Mesodermal cell (in vitro differentiated cells): ENCODE results near the gene TBC1D5.
A peak's percentile ranks its signal among the peaks of the same experiment; 100 is the strongest.
"Not testable (repeated sequence)": the region's sequence is repeated elsewhere in the genome, so short reads cannot be mapped to it uniquely, and the experiment has no call there.

Experiments used
- H3K27ac ChIP-seq: 2 replicates; pipeline ENCODE4 v1.7.0; 2013; ENCODE audit warnings: mild to moderate bottlenecking, low read depth, low read length, moderate library complexity; ENCODE audit not compliant: severe bottlenecking
- H3K36me3 ChIP-seq: 2 replicates; pipeline ENCODE4 v1.7.1; 2013; ENCODE audit warnings: mild to moderate bottlenecking, low read length, moderate library complexity; ENCODE audit not compliant: control insufficient read depth, insufficient read depth
- H3K4me1 ChIP-seq: one replicate; pipeline ENCODE4 v1.7.1; 2013; ENCODE audit warnings: mild to moderate bottlenecking, low read length; ENCODE audit not compliant: insufficient read depth, control insufficient read depth, poor library complexity, severe bottlenecking
- H3K4me3 ChIP-seq: 2 replicates; pipeline ENCODE4 v1.7.0; 2013; ENCODE audit warnings: low read length, control low read depth, mild to moderate bottlenecking; ENCODE audit not compliant: insufficient read depth, poor library complexity, severe bottlenecking; ENCODE audit errors: extremely low read depth
- H3K9me3 ChIP-seq: 2 replicates; pipeline ENCODE4 v1.7.1; 2013; ENCODE audit warnings: mild to moderate bottlenecking, low read length, moderate library complexity; ENCODE audit not compliant: control insufficient read depth
- WGBS, 2 experiments: methylation state at CpG; one replicate each; pipeline ENCODE4 v1.1.5; 2013; ENCODE audit warnings: missing lambda C conversion rate in 2 of 2; ENCODE audit not compliant: insufficient coverage in 2 of 2; 5-methylcytosine and 5-hydroxymethylcytosine counted together

TBC1D5 gene

GRCh38 chr3:17648630-17649355, 93.6 kb downstream of the TBC1D5 start:
- 63 to 95% methylated on average over 1 to 4 of the region's 8 CpGs for WGBS, 2 experiments
- H3K4me1 ChIP-seq, H3K27ac ChIP-seq, H3K36me3 ChIP-seq, H3K4me3 ChIP-seq, H3K9me3 ChIP-seq: not testable (repeated sequence)

- H3K27ac ChIP-seq: no peak overlapping the region
- H3K4me3 ChIP-seq: no peak overlapping the region
- H3K4me1 ChIP-seq: no peaks in the 10 kb centered on the region
- no peaks in the 10 kb centered on the region for H3K9me3 ChIP-seq
- no peaks in the 10 kb centered on the region for H3K36me3 ChIP-seq
- no CpG with 5 or more reads among the region's 4 CpGs for WGBS, 2 experiments
These were observed 97.2 kb downstream of the TBC1D5 start for GRCh38 chr3:17645074-17645698.

DNA sequence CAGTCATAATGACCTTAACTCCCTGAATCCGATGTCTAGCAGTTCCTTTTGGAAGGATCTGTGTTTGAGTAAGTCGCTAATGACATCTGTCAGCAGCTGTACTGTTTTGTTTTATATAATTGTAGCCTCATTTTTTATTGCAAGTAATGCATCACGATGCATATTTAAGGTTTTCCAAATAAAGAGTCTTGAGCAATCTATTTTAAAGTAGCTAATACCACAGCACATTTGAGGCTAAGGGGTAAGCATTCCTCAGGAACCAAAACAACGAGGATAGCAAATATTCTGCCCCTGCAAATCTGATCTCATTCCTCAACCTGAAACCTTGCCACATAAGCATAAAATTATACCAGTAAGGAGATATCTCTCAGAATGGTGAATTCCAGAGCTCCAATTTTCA, 98.7 kb downstream of the TBC1D5 start:
- 80% methylated on average over 1 of the region's 4 CpGs; no CpG with 5 or more reads in 1 of the 2 experiments for WGBS, 2 experiments
- Histone ChIP-seq H3K9me3 (no peaks in the 10 kb centered on the region), H3K27ac (no peak overlapping the region)

GRCh38 chr3:17642474-17642873, 100.0 kb downstream of the TBC1D5 start:
- no peaks in the 10 kb centered on the region for H3K36me3 ChIP-seq
- 82 to 100% methylated on average over 1 of the region's 3 CpGs for whole genome bisulfite sequencing, 2 experiments
- H3K9me3 ChIP-seq: no peaks in the 10 kb centered on the region
- H3K4me3 ChIP-seq: no peak overlapping the region
- H3K27ac ChIP-seq: no peak overlapping the region
- peaks cover 8% of the 10 kb centered on the region for H3K4me1 ChIP-seq

More for the DNA sequence above, 98.7 kb downstream of the TBC1D5 start:
- no peak overlapping the region for H3K4me3 ChIP-seq
- H3K36me3 ChIP-seq: no peaks in the 10 kb centered on the region
- peaks cover 8% of the 10 kb centered on the region for H3K4me1 ChIP-seq

DNA sequence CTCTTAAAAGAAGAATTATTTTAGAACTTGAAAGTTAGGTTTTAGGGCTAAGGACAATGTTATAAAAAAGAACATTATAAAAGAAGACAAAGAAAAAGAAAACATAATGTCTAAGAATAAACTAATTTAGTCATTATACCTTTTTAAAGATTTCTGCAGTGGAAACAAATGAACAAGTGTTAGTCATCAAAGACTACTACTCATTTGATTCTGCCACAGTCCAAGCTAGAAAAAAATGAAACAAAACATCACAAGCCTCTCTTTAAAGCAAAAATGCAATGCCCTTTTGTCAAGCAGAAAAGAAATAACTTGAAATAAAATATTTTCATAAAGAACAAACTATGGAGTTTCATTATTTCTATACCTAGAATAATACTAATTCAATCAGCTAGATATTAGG, 102.0 kb downstream of the TBC1D5 start:
- no peak overlapping the region for H3K4me3 ChIP-seq
- H3K36me3 ChIP-seq: no peaks in the 10 kb centered on the region
- H3K4me1 ChIP-seq: peaks cover 8% of the 10 kb centered on the region
- no peak overlapping the region for H3K27ac ChIP-seq
- H3K9me3 ChIP-seq: no peaks in the 10 kb centered on the region

DNA sequence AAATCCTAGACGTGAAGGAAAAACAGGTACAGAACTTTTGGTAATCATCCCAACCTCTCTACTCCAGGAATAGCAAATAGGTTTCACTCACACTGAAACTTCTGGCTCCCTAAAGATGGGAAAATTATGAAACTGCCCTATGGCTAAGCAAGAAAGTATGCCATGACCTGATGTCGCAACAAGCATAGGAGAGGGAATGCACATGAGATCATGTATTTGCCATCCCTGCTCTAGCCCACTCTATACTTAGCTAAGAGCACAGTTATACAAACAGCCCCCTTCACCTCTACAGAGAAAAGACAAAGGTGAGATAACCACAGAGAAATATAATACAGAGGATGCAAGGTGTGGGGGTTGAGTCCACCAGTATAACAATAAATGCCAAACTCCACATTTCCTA, 102.7 kb downstream of the TBC1D5 start:
- peak overlapping the region; percentile 33 for H3K27ac ChIP-seq
- WGBS, 2 experiments: 90 to 100% methylated on average over 2 of the region's 2 CpGs
- no peak overlapping the region for H3K4me3 ChIP-seq
- peaks cover 8% of the 10 kb centered on the region for H3K4me1 ChIP-seq
- no peaks in the 10 kb centered on the region for H3K36me3 ChIP-seq
- H3K9me3 ChIP-seq: no peaks in the 10 kb centered on the region

DNA sequence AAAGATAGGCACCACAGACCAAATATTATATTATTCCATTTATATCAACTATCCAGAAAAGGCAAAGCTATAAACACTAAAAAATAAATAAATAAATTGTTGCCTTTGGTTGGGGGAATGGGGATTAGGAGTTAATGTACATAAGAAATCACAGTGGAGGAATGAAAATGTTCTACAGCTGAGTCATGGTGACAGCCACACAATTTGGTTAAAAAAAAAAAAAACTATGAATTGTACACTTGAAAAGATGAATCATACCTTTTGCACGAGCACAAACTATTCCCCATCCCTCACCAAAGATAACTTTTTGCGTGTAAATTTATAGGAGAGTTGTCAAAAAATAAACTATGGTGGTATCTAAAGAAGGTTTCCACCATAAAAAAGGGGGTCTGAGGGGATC, 103.2 kb downstream of the TBC1D5 start:
- WGBS, 2 experiments: no CpG with 5 or more reads among the region's 2 CpGs
- Histone ChIP-seq H3K27ac (peak overlapping the region; percentile 33), H3K4me1 (peaks cover 8% of the 10 kb centered on the region), H3K4me3 (no peak overlapping the region), H3K9me3 (no peaks in the 10 kb centered on the region), H3K36me3 (no peaks in the 10 kb centered on the region)

DNA sequence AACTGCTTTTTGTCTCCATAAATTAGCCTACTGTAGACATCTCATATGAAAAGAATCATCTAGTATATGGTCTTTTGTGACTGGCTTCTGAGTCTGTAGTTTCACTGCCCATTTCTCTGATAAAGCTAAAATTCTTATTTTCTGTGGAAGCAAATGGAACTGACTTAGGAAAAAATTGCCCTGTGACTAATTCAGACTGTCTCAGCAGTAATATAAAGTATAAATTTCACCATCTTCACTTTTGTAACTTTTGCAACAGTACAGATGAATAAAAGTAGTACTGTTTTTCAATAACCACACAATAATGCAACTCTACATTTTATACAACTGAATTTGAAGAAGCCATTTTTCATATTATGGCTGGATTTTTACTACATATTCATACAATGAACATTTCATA, 104.1 kb downstream of the TBC1D5 start:
- Histone ChIP-seq H3K27ac (no peak overlapping the region), H3K4me3 (no peak overlapping the region), H3K36me3 (no peaks in the 10 kb centered on the region), H3K4me1 (peaks cover 8% of the 10 kb centered on the region), H3K9me3 (no peaks in the 10 kb centered on the region)

GRCh38 chr3:17635675-17636074, 106.8 kb downstream of the TBC1D5 start:
- H3K9me3 ChIP-seq, H3K4me1 ChIP-seq, H3K36me3 ChIP-seq, H3K4me3 ChIP-seq, H3K27ac ChIP-seq: not testable (repeated sequence)
- 68 to 100% methylated on average over 2 of the region's 2 CpGs for WGBS, 2 experiments

DNA sequence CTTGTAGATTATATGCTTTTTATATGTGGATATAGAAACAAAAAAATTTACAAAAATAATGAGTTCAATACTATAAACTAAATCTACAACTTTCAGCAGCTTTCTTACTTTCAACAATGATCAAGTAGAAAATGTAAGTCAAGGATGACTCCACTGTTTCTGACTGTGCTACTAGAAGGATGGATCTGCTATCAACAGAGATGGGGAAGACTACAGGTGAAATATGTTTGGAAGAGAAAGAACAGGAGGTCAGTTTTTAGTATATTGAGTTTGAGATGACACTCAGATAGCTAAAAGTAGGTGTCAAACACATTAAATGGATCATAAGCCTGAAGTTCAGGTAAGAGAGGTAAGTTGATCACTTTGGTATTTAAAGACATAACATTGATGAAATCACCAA, 107.5 kb downstream of the TBC1D5 start:
- no peaks in the 10 kb centered on the region for H3K36me3 ChIP-seq
- no peak overlapping the region for H3K27ac ChIP-seq
- H3K9me3 ChIP-seq: no peaks in the 10 kb centered on the region
- no peak overlapping the region for H3K4me3 ChIP-seq
- peaks cover 8% of the 10 kb centered on the region for H3K4me1 ChIP-seq

DNA sequence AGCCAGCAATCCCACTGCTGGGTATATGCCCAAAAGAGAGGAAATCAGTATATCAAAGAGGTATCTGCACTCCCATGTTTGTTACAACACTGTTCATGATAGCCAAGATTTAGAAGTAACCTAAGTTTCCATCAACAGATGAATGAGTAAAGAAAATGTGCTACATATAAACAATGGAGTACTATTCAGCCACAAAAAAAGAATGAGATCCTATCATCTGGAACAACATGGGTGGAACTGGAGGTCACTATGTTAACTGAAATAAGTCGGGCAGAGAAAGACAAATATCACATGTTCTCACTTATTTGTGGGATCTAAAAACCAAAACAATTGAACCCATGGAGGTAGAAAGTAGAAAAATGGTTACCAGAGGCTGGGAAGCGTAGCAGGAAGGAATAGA, 108.2 kb downstream of the TBC1D5 start:
- WGBS, 2 experiments: no CpG with 5 or more reads among the region's 2 CpGs
- Histone ChIP-seq H3K4me1 (peaks cover 5% of the 10 kb centered on the region), H3K36me3 (no peaks in the 10 kb centered on the region), H3K4me3 (no peak overlapping the region), H3K27ac (no peak overlapping the region), H3K9me3 (no peaks in the 10 kb centered on the region)
